HG03565 (cell line): Measurements from ENCODE around the gene MCM8.
"Not testable (repeated sequence)": the region's sequence is repeated elsewhere in the genome, so short reads cannot be mapped to it uniquely, and the experiment has no call there.

Source experiments
- ATAC-seq: cut with Tn5 transposase; IDR thresholded peaks from one replicate; pipeline ENCODE4 v1.9.1; 2021; ENCODE audit warnings: mild to moderate bottlenecking, moderate library complexity; ENCODE audit not compliant: unreplicated experiment

The MCM8 gene

GRCh38 chr20:5999783-6000182, 49.3 kb downstream of the MCM8 start:
- ATAC-seq = no peak

GRCh38 chr20:6000871-6001270, 50.4 kb downstream of the MCM8 start:
- no peak for ATAC-seq

DNA sequence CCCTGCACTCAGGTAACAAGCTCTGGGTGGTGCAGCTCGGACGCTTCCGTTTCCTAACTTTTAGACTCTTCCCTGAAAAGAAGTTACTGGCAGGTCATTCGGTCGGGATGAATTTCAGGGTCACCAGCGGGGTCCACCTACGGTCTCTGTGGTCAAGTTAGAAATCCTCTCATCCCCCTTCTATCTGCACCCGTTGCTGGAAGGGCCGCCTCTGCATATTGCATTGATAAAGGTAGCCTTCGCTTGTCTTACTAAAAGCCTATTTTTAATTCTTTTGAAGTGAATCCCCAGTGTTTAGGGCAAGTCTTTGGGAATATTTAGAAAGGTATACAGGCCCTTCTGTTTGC, 56.1 kb downstream of the MCM8 start:
- ATAC-seq = no peak

DNA sequence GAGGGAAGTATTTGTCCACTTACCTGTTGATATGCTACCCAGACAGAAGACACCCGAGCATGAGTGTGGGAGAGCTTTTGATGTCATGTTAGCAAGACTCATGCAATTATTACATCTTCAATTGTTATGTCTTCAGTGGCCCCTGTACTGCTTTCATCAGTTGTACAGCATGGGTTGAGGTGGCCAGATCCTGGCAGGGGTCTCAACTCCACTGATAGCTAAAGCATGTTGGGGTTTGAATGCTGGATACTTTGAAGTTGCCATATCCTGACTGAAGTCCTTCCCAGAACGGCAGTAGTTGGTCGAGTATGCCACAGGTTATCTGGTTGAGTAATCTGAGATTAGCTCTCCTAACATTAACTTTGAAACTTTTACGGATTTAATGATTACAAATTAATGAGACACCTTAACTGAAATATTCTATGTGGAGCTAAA, 56.7 kb downstream of the MCM8 start:
- no peak for ATAC-seq

DNA sequence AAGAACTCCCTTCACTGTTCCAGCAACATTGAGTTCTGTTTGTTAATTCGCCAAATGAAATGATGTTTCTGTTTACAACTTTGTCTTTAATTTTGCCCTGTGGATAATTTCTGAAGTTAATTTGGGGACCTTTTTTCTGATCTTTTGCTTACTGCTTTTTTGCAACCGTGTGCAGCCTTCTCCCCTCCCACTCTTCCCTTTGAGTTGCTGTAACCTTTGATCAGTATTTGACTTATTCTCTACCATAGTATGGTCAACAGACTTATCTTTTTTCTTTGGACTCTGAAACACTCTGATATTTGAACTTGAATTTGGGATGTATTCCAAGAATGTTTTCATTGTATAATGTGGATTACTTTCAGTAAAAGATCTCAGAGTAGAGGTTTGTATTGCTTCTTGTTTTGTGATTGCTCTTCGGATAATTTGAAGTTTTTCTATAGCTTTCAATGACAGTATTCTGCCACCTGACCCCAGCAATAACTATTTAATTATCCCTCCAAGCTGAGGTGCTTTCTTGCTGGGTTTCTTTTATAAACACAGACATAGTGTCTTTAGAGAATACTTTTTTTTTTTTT, 57.2 kb downstream of the MCM8 start:
- no peak for ATAC-seq

- no peak for ATAC-seq
Observed at GRCh38 chr20:6008254-6008653, 57.8 kb downstream of the MCM8 start.

- no peak for ATAC-seq
Observed at GRCh38 chr20:6012179-6012578, 61.7 kb downstream of the MCM8 start.

DNA sequence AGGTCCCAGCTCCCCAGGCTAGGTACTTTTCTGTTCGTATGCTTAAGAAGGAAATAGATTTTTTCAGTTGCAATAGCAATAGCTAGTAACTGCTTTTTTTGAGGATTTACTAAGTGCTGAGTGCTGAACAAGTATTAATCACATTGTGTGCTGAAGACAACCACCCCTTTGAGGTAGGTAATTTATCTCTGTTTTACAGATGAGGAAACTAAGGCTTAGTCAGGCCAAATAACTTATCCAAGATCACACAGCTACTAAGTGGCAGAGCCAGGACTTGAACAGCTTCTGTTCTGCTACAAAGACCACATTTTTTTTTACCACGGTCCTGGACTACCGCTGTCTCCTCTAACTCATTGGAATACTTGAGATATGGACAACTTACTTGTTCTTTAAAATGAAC, 63.6 kb downstream of the MCM8 start:
- no peak for ATAC-seq

- ATAC-seq = no peak
Observed at GRCh38 chr20:6014957-6015356, 64.5 kb downstream of the MCM8 start.

GRCh38 chr20:6017467-6017866, 67.0 kb downstream of the MCM8 start:
- no peak for ATAC-seq

DNA sequence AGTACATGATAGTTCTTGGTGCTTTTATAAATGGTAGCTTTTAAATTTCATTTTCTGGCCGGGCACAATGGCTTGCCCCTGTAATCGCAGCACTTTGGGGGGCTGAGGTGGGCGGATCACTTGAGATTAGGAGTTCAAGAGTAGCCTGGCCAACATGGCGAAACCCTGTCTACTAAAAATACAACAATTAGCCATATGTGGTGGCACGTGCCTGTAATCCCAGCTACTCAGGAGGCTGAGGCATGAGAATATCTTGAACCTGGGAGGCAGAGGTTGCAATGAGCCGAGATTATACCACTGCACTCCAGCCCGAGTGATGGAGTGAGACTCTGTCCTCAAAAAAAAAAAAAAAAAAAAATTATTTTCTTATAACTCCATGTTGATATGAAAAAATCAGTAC, 67.4 kb downstream of the MCM8 start:
- no peak for ATAC-seq

GRCh38 chr20:6024768-6025167, 74.3 kb downstream of the MCM8 start:
- no peak for ATAC-seq

- no peak for ATAC-seq
Observed at GRCh38 chr20:6026051-6026450, 75.6 kb downstream of the MCM8 start.

DNA sequence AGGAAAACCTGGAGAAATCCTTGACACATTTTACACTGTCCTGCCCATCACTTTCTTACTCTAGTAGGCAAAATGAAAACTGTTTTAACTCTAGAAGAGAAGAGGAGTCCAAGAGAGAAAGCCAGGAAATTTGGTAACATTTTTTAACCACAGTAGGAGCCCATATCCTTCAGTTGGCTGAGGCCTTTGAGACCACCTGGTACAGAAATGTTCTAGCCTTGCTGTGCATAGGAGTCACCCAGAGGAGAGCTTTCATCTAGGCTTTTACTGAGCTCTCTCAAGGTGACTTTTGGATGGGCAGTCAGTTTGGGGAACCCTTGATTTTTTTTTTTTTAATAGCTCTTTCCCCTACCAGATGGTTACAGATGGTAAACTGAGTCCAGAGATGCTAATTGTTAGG, 78.4 kb downstream of the MCM8 start:
- ATAC-seq = no peak

GRCh38 chr20:6029538-6029937, 79.1 kb downstream of the MCM8 start:
- no peak for ATAC-seq

GRCh38 chr20:6030453-6031080, 80.1 kb downstream of the MCM8 start:
- no peak for ATAC-seq

GRCh38 chr20:6032907-6033306, 82.5 kb downstream of the MCM8 start:
- ATAC-seq = not testable (repeated sequence)

- ATAC-seq = no peak
Observed at GRCh38 chr20:6034134-6034969, 83.9 kb downstream of the MCM8 start.

DNA sequence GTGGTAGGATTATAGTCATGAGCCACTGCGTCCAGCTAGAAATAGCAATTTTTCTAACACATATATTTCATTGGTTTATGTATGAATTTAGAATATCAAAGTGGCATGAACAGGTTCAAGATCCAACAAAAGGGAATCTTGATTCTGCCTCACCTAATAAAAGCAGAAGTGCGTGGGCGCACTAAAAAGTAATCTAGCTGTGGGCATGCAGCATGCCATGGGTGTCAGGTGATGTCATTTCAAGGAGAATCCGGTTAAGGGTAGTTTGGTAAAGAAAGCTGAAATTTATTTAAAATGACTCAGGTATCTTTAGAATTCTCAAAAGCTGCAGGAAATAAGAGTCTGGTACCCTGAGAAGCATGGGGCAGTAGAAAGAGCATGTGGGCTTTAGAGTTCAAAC, 85.8 kb downstream of the MCM8 start:
- no peak for ATAC-seq

DNA sequence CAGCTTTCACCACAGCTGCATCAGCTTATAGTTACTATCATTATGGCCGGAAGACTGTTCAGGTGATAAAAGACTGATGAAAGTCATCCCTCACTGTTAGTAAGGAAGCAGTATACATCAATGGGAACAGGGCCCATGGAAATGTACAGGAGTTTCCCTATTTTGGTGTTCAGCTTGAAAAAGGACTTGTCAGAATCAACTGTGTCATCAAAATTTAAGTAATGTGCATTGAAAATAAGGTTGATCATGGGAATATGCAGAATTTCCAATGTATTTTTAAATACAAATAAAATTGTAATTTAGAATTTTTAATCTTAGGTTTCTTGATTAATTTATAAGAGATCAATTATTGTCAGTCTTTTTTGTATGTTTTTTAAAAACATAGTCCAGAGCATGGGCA, 86.6 kb downstream of the MCM8 start:
- no peak for ATAC-seq

DNA sequence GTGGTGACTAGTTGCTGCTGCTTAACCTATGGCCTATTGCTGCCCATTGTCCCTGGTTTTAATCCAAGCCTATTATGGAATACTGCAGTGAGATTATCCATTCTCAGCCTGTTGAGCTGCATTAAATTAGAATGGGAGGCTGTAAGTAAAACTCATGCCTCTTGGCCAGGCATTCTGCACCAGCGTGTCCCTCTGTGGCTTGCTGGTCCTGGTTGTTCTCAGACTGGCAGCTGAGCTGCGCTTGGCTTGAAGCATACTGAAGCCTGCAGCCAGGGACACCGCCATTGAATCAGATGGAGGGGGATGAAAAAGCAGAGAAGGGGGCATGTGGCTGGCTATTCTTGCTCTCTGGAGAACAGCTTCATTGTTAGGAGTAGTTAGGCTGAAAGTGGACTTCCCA, 87.8 kb downstream of the MCM8 start:
- no peak for ATAC-seq

GRCh38 chr20:6039766-6040165, 89.3 kb downstream of the MCM8 start:
- ATAC-seq = no peak
